ENCODE data around the gene TRMT10B. TPM values are rescaled to one million over a fixed set of nuclear protein-coding genes. Genes with fewer than 3 reads are reported as not detected.

TRMT10B gene
- total RNA-seq, 4 donors from 2014 or later: 0.88 to 14.6 (median 5.2) TPM

DNA sequence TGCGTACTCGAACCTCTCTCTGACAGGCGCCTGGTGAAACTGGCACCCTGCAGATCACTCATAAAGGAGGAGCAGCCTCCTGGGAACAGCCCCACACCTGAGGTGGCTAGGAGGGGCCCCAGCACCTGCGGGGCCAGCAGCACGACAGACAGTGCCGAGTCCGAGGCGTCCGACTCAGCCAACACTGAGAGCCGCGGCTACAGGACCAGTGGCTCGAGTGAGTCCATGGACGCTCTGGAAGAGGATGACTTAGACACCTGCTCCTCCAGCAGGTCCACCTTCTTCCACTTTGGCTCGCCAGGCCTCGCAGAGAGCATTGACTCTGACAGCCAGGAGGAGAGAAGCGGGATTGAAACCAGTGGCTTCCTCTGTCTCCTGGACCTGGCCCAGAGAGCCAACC, 13.5 kb upstream of the TRMT10B start:
- intact Hi-C loops (cut with DNase I; ENCODE audit: low total_unique reads): no loop called here
- Histone ChIP-seq H3K4me1 (no peaks in the 10 kb centered on the region), H3K36me3 (no peaks in the 10 kb centered on the region), H3K27ac (no peak overlapping the region), H3K9me3 (no peaks in the 10 kb centered on the region), H3K4me3 (no peak overlapping the region), H3K27me3 (no peaks in the 10 kb centered on the region)
- DNase-seq: no peak
- TF ChIP-seq POLR2A (IDR thresholded peaks at IDR 0.05): no peak
- TF ChIP-seq, protein P1, sequence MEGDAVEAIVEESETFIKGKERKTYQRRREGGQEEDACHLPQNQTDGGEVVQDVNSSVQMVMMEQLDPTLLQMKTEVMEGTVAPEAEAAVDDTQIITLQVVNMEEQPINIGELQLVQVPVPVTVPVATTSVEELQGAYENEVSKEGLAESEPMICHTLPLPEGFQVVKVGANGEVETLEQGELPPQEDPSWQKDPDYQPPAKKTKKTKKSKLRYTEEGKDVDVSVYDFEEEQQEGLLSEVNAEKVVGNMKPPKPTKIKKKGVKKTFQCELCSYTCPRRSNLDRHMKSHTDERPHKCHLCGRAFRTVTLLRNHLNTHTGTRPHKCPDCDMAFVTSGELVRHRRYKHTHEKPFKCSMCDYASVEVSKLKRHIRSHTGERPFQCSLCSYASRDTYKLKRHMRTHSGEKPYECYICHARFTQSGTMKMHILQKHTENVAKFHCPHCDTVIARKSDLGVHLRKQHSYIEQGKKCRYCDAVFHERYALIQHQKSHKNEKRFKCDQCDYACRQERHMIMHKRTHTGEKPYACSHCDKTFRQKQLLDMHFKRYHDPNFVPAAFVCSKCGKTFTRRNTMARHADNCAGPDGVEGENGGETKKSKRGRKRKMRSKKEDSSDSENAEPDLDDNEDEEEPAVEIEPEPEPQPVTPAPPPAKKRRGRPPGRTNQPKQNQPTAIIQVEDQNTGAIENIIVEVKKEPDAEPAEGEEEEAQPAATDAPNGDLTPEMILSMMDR (IDR thresholded peaks at IDR 0.05): no peak

DNA sequence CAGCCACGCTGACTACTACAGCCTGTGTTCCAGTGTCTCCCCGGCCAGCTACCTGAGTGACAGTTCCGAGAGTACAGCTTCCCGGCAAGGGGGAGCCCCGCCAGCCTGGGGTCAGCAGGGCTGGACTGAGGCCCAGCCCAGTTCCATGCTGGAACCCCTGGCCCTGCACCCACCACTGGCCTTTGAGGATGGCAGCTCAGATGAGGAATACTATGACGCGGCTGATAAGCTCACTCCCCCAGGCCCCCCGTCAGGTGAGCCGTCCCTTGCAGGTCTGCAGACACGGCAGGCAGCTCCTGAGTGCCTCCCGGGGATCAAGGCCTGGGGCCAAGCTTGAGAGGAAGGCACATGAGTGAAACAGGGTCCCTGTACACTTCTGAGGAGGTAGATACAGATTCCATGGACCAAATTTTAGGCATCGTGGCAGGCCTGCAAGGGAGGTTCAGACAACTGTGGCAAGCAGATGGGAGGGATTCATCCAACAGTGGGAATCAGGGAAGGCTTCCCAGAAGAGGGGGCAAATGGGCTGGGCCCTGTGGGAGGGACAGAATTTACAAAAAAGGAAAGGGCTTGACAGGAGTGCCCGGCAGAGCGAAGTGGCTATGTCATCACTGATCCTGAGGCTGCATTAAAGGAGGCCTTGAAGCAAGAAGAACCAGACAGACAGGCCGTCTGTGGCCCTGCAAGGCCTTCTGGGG, 12.8 kb upstream of the TRMT10B start:
- Histone ChIP-seq H3K4me1 (no peaks in the 10 kb centered on the region), H3K4me3 (no peak overlapping the region), H3K9me3 (no peaks in the 10 kb centered on the region), H3K36me3 (no peaks in the 10 kb centered on the region), H3K27me3 (no peaks in the 10 kb centered on the region), H3K27ac (no peak overlapping the region)
- TF ChIP-seq, protein P1 (IDR thresholded peaks at IDR 0.05): no peak
- no peak for TF ChIP-seq POLR2A (IDR thresholded peaks at IDR 0.05)
- DNase-seq: no peak
- intact Hi-C loops (cut with DNase I; ENCODE audit: low total_unique reads): no loop called here

DNA sequence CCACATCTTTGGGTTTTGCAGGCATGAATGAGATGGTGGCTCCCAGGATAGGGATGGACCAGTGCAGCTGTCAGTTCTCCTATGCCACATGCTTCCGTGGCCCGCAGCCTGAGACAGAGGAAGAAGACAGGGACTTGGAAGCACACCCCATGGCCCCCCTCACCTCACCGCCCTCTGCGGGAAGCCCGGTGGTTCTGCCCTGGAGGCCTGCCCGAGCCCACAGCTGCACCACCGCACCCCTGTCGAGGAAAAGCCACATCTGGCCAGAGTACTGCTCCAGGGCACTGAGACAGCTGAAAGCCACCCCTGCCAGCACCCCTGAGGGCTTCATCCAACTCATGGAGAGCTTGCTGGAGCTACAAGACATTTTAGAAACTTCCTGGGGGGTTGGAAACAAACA, 7.6 kb upstream of the TRMT10B start:
- H3K36me3 ChIP-seq: no peaks in the 10 kb centered on the region
- TF ChIP-seq, protein P1 (IDR thresholded peaks at IDR 0.05): no peak
- no peak for TF ChIP-seq POLR2A (IDR thresholded peaks at IDR 0.05)
- no peaks in the 10 kb centered on the region for H3K27me3 ChIP-seq
- intact Hi-C loops (cut with DNase I; ENCODE audit: low total_unique reads): no loop called here
- H3K4me1 ChIP-seq: no peaks in the 10 kb centered on the region
- no peak for DNase-seq
- no peak overlapping the region for H3K27ac ChIP-seq
- H3K4me3 ChIP-seq: no peak overlapping the region
- H3K9me3 ChIP-seq: no peaks in the 10 kb centered on the region

DNA sequence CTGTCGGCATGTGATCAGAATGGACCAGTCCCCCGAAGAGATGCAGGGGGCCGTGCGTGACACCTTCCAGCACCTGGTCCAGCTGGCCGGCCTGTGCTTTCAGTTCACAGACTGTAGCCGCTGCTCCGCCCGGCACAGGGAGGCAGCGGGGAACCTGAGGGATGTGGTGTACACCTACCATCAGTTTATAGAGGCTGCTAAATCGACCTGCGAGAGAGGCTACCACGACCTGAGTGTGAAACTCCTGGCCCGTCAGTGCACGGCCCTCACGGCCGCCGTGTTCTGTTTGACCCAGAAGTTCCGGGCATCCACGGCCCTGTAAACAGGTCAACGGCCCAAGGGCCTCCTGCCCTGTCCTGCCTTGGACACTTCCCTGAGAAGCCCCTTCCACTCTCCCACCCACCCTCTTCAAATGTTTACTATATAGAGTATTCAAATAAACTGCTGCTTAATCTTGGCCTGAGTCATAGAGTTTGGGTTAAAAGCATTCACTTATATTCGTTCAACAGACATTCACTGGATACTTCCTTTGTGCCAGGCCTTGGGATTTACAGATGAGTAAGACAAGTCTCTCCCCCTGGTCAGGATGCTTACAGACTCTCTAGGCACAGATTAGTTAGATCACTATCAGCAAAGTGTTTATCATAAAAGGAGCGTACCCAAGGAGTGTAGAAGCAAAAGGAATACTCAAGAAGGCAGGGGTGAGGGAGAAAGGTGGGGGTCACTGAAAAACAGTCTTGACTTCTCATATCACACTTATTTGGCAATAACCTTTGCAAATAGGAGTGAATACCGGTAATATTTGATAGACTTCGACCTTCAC, 6.9 kb upstream of the TRMT10B start:
- Histone ChIP-seq H3K36me3 (no peaks in the 10 kb centered on the region), H3K27me3 (no peaks in the 10 kb centered on the region), H3K4me1 (no peaks in the 10 kb centered on the region), H3K4me3 (no peak overlapping the region), H3K27ac (no peak overlapping the region), H3K9me3 (no peaks in the 10 kb centered on the region)
- intact Hi-C loops (cut with DNase I; ENCODE audit: low total_unique reads): no loop called here
- TF ChIP-seq, protein P1 (IDR thresholded peaks at IDR 0.05): no peak
- no peak for TF ChIP-seq POLR2A (IDR thresholded peaks at IDR 0.05)
- no peak for DNase-seq

DNA sequence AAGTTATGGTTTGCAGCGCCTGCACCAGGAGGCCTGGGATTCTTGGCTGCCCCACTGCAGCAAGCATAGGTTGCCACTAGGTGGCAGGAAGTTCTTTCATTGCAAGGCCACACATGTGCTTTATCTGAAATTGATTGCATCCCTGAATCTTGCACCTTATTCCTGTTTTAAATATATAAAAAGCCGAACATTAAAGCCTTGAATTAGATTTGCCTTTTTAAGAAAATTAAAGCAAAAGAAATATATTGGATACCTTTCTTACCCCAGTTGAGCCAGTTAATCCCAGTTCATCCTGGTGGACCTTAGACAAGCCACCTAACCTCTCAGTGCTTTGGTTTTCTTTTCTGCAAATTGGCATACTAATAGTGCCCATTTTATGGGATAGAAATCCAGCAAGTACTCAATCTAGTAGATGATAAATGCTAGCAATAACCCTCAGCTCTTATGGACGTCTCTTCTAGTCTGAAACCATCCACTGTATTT, 6.3 kb upstream of the TRMT10B start:
- Histone ChIP-seq H3K27me3 (no peaks in the 10 kb centered on the region), H3K9me3 (no peaks in the 10 kb centered on the region), H3K4me3 (no peak overlapping the region), H3K36me3 (no peaks in the 10 kb centered on the region), H3K4me1 (no peaks in the 10 kb centered on the region), H3K27ac (no peak overlapping the region)
- DNase-seq: peak; percentile 26 to 34
- intact Hi-C loops (cut with DNase I; ENCODE audit: low total_unique reads): no loop called here
- no peak for TF ChIP-seq POLR2A (IDR thresholded peaks at IDR 0.05)
- TF ChIP-seq, protein P1 (IDR thresholded peaks at IDR 0.05): peak; percentile 62 to 74 (median 68)

All from uterus (tissue), 4 donors.